Natural killer cell (primary cell): ENCODE data around the gene PCED1A. TPM values are rescaled to one million over a fixed set of nuclear protein-coding genes. Genes with fewer than 3 reads are reported as not detected.

Experiments used
- ATAC-seq, 3 donors: fragments of 150-1000 bp in 2 of 3; fragments of 200-7000 bp in 1 of 3; cut with Tn5 transposase; 1 replicate in 1 of 3; 2 replicates in 2 of 3; pipeline ENCODE4 v1.10.0; 2021; ENCODE audit warnings: mild to moderate bottlenecking in 2 of 3, moderate library complexity in 2 of 3
- DNase-seq, 2 donors: peaks; one replicate each; pipeline versions ENCODE4 v3.0.0 to v3.0.0-alpha.2; 2013 to 2021; ENCODE audit warnings: mixed read lengths in 1 of 2
- H3K27ac ChIP-seq: one replicate; pipeline ENCODE4 v1.5.1; 2013; ENCODE audit warnings: mild to moderate bottlenecking, low read length
- H3K27me3 ChIP-seq: one replicate; pipeline ENCODE4 v1.6.1; 2013; ENCODE audit warnings: low read length; ENCODE audit not compliant: control insufficient read depth, insufficient read depth
- H3K36me3 ChIP-seq: one replicate; pipeline ENCODE4 v1.6.1; 2013; ENCODE audit warnings: low read length; ENCODE audit not compliant: control insufficient read depth, insufficient read depth
- H3K4me1 ChIP-seq: one replicate; pipeline ENCODE4 v1.6.1; 2013; ENCODE audit warnings: low read length; ENCODE audit not compliant: control insufficient read depth, insufficient read depth
- H3K4me3 ChIP-seq: one replicate; pipeline ENCODE4 v1.5.1; 2013; ENCODE audit warnings: low read length
- H3K9me3 ChIP-seq: one replicate; pipeline ENCODE4 v1.6.1; 2013; ENCODE audit warnings: low read length; ENCODE audit not compliant: control insufficient read depth, insufficient read depth
- H3K27ac Mint-ChIP-seq, 2 donors: one replicate each; pipeline ENCODE4 v1.8.0; 2022; ENCODE audit warnings: mild to moderate bottlenecking in 2 of 2, mixed read lengths in 2 of 2, moderate library complexity in 1 of 2
- H3K27me3 Mint-ChIP-seq, 2 donors: one replicate each; pipeline ENCODE4 v1.8.0; 2022; ENCODE audit warnings: low read depth in 2 of 2, mixed read lengths in 2 of 2
- H3K36me3 Mint-ChIP-seq: one replicate; pipeline ENCODE4 v1.8.0; 2022; ENCODE audit warnings: mixed read lengths
- H3K4me1 Mint-ChIP-seq, 2 donors: one replicate each; pipeline ENCODE4 v1.8.0; 2022; ENCODE audit warnings: mixed read lengths in 2 of 2
- H3K4me3 Mint-ChIP-seq: one replicate; pipeline ENCODE4 v1.8.0; 2022; ENCODE audit warnings: mild to moderate bottlenecking, moderate library complexity, mixed read lengths
- H3K9me3 Mint-ChIP-seq, 2 donors: one replicate each; pipeline ENCODE4 v1.8.0; 2022; ENCODE audit warnings: mixed read lengths in 2 of 2
- WGBS: methylation state at CpG from one replicate; pipeline ENCODE4 v1.1.7; 2013; ENCODE audit warnings: missing lambda C conversion rate; ENCODE audit not compliant: insufficient coverage; 5-methylcytosine and 5-hydroxymethylcytosine counted together
- intact Hi-C: fragments of 100-400 bp; cut with micrococcal nuclease; formaldehyde crosslinking; loops from one replicate; pipeline ENCODE4 v1.14.2; 2022
- total RNA-seq, 4 donors: library from RNA; stranded (reverse); fragments of 120-200 nt in 1 of 4; gene quantifications; one replicate each; pipeline versions ENCODE4 v1.2.3 to v1.2.4, GENCODE V29; 2013 to 2022
- TF ChIP-seq, protein P1 (sequence below): fragments of 200-600 bp; IDR thresholded peaks from one replicate; pipeline ENCODE4 v1.8.0; 2022; ENCODE audit warnings: antibody characterized with exemption

PCED1A gene
- total RNA-seq, 3 donors from 2014 or later (not counting 1 experiment from before 2014, with no cell fraction given) = 70.3 to 76.5 (median 71.1) TPM

DNA sequence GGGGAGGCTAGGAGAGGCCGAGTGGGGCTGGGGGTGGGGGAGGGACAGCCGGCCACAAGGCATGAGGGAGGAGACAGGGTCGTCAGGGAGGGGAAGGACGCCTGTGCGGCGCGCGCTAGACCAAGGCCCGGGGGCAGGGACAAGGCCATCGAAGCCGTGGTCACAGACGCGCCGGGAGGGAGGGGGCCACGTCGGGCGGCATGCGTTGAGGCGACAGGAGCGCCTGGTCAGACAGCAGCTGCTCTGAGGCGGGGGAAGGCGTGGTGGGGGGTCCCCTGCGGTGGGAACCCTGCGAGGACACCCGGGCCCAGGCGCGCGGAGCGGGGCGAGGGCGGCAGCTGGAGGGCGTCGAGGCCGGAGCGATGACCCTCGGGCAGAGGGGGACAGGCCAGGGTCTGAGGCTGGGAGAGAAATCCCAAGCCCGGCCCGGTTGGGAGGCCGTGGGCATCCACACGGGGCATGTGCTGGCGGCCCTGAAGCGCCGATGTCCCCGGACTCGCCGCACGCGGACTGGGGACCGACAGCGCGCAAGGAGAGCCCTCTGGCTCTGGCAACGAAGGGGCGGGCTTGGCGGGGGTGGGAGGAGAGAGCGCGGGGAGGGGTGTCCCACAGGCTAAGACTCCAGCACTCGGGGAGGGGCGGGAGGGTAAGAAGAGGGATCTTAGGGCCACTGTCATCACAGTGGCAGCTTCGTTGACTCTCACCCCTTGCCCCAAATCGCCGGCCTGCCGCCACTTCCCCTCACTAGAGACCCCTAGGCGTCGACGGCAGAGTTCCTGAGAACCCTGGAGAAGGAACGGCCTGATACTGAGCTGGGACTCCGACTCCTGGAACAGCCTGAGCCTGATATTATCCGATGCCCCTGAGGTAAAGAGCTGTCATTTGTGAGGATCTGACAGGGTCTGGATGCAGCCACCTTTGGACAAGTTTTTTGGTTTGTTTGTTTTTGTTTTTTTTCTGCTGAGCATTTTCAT is 19.3 kb downstream of the PCED1A start:
- Histone ChIP-seq H3K4me1 (peaks cover 25% of the 10 kb centered on the region), H3K4me3 (no peak overlapping the region), H3K36me3 (no peaks in the 10 kb centered on the region), H3K9me3 (no peaks in the 10 kb centered on the region), H3K27me3 (peaks cover 9% of the 10 kb centered on the region), H3K27ac (no peak overlapping the region)
- peaks cover 6 to 20% of the 10 kb centered on the region in 2 donors for H3K27me3 Mint-ChIP-seq
- intact Hi-C loops = no loop called here
- 16% methylated on average over 68 of the region's 68 CpGs for WGBS
- H3K4me1 Mint-ChIP-seq = peaks cover 13 to 37% of the 10 kb centered on the region in 2 donors
- DNase-seq (peak in 1 of 2 donors; percentile 24), ATAC-seq (peak in 2 of 3 donors; percentile 25 to 43)
- TF ChIP-seq, protein P1, sequence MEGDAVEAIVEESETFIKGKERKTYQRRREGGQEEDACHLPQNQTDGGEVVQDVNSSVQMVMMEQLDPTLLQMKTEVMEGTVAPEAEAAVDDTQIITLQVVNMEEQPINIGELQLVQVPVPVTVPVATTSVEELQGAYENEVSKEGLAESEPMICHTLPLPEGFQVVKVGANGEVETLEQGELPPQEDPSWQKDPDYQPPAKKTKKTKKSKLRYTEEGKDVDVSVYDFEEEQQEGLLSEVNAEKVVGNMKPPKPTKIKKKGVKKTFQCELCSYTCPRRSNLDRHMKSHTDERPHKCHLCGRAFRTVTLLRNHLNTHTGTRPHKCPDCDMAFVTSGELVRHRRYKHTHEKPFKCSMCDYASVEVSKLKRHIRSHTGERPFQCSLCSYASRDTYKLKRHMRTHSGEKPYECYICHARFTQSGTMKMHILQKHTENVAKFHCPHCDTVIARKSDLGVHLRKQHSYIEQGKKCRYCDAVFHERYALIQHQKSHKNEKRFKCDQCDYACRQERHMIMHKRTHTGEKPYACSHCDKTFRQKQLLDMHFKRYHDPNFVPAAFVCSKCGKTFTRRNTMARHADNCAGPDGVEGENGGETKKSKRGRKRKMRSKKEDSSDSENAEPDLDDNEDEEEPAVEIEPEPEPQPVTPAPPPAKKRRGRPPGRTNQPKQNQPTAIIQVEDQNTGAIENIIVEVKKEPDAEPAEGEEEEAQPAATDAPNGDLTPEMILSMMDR = no peak
- H3K27ac Mint-ChIP-seq = peak overlapping the region in 1 of 2 donors; percentile 53
- H3K4me3 Mint-ChIP-seq = peak overlapping the region; percentile 83
- H3K9me3 Mint-ChIP-seq = no peaks in the 10 kb centered on the region
- no peaks in the 10 kb centered on the region for H3K36me3 Mint-ChIP-seq

DNA sequence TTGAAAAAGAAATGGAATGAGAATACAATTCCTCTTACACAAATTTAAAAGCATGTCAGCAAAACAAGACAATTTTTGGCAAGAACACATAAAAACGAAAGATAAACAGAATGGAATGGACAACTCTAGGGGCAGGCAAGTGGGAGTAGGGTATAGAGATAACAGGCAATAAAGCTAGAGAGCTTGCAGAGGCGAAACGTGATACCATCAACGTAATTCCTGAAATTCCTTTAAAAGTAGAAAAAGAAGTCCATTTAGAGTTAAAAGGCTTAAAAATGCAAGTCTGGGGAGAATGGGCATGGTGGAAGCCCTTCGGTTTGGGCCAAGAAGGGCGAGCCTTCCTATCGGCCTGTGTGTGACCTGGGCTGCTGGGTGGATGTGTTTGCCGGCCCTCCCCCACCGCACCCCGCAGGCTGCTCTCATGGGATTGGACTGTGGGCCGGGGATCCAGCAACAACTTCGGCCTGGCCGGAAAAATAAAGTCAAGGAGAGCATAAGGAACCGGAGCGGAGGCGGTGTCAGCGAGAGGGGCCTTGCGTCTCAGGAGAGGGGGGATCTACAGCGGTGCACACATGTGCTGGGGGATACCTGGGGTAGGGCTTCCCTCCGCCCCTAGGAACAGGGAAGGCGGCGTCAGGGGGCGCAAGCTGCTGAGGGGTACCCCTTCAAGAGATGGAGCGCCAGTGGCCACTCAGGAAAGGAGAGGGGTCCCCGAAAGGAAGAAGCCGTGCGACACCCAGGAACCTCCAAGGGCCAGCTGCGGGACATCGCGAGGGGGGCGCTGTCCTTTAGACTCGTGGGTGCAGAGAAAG is 20.2 kb downstream of the PCED1A start:
- TF ChIP-seq, protein P1 = no peak
- H3K27me3 ChIP-seq = peaks cover 9% of the 10 kb centered on the region

DNA sequence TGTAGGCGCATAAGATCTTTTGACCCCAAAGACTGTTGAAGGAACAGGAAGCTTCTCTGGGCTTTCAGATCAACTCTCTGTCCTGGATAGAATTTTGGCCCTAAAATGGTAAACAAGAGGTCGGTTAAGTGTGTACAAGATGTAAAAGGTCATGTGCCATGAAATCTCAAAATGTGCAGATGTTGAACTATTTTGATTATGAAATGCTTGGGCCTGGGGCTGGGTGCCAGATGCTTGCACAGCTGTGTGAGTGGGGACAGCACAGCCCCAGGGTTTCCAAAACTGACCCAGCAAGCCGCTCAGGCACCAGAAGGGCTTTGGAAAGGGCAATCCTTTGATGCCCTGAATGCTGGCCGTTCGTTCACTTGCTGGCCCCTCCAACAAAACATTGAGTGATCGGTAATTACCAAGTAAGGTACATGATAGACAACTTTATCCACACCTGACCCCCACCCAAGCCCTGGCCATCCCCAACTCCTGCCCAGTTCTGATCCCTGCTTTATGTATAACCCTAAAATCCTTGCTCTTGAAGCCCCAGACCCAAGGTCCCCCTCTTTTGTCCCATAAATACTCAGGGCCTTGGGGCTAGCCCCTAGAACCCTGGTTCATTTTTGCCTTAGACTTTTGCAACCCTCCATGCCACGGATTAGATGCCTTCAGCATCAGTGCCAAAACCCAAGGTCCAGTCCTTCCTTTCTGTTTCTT is 22.4 kb downstream of the PCED1A start:
- Histone ChIP-seq H3K4me1 (peaks cover 24% of the 10 kb centered on the region), H3K27me3 (peaks cover 9% of the 10 kb centered on the region), H3K9me3 (no peaks in the 10 kb centered on the region), H3K27ac (no peak overlapping the region), H3K4me3 (no peak overlapping the region), H3K36me3 (no peaks in the 10 kb centered on the region)
- ATAC-seq (no peak), DNase-seq (no peak)
- H3K36me3 Mint-ChIP-seq = no peaks in the 10 kb centered on the region
- TF ChIP-seq, protein P1 = no peak
- H3K9me3 Mint-ChIP-seq = no peaks in the 10 kb centered on the region
- no peak overlapping the region for H3K27ac Mint-ChIP-seq
- H3K4me3 Mint-ChIP-seq = no peak overlapping the region
- peaks cover 10 to 27% of the 10 kb centered on the region in 2 donors for H3K27me3 Mint-ChIP-seq
- peaks cover 8 to 36% of the 10 kb centered on the region in 2 donors for H3K4me1 Mint-ChIP-seq
- intact Hi-C loops = no loop called here
- 90% methylated on average over 7 of the region's 7 CpGs for WGBS

More for the DNA sequence above, 20.2 kb downstream of the PCED1A start:
- H3K9me3 Mint-ChIP-seq = no peaks in the 10 kb centered on the region
- Histone ChIP-seq H3K4me1 (peaks cover 24% of the 10 kb centered on the region), H3K4me3 (no peak overlapping the region), H3K36me3 (no peaks in the 10 kb centered on the region), H3K9me3 (no peaks in the 10 kb centered on the region), H3K27ac (no peak overlapping the region)
- peaks cover 8 to 31% of the 10 kb centered on the region in 2 donors for H3K4me1 Mint-ChIP-seq
- 73% methylated on average over 32 of the region's 32 CpGs for WGBS
- DNase-seq = no peak
- H3K27me3 Mint-ChIP-seq = peaks cover 0 to 24% of the 10 kb centered on the region in 2 donors
- peak overlapping the region; percentile 45 for H3K4me3 Mint-ChIP-seq
- intact Hi-C loops = no loop called here
- H3K36me3 Mint-ChIP-seq = no peaks in the 10 kb centered on the region
- no peak overlapping the region for H3K27ac Mint-ChIP-seq
- no peak for ATAC-seq
